IPS-NIHi11 (cell line): ENCODE measurements around the gene ITFG2.

Source experiments
- DNase-seq: peaks from one replicate; pipeline ENCODE4 v3.0.0; 2012; ENCODE audit warnings: mixed read lengths, low spot score

The ITFG2 gene

GRCh38 chr12:2795291-2796186 lies 16.9 kb upstream of the ITFG2 start:
- DNase-seq, result peak; percentile 94

DNA sequence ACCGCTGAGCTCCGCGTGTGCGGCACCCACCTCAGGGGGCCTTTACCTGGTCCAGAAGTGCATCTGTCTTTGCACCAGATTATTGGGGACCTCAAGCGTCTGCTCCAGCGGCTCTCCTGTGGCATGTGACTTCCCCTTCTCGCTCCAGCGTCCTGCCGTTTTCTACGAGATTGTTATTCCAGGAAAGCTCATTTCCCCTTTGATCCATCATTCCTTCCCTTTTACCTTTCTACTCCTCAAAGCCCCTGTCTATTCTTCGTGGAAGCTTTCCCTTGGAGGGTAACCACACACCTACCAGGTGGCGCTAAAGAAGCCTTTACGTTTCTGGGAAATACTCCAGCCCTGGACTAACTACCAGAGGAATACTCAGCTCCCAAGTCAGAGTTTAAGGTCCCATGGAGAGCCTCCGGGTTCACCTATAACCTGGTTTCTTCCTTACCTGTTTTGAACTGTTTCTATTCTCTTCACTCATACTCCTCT lies 16.2 kb upstream of the ITFG2 start:
- DNase-seq, result no peak

- no peak for DNase-seq
Measured at GRCh38 chr12:2797721-2798418, 14.6 kb upstream of the ITFG2 start.

DNA sequence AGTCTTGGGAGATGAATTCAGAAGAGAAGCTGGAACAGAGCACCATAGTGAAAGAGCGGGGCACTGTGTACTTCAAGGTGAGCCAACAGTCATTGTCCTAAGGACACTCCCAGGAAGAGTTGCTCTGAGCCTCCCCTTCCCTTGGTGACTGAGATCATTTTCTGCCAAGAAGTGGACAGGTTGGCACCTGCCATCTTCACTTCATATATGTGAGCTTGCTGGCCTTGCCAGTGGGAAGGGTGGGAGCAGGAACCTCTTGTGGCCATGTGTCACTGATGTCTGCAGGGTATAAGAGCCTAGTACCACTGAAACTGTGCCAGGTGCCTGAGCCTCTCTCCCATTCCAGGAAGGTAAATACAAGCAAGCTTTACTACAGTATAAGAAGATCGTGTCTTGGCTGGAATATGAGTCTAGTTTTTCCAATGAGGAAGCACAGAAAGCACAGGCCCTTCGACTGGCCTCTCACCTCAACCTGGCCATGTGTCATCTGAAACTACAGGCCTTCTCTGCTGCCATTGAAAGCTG lies 12.4 kb upstream of the ITFG2 start:
- DNase-seq, result no peak

- DNase-seq, result no peak
Measured at GRCh38 chr12:2801044-2801783, 11.3 kb upstream of the ITFG2 start.

- DNase-seq, result no peak
Measured at GRCh38 chr12:2803635-2804392, 8.7 kb upstream of the ITFG2 start.

DNA sequence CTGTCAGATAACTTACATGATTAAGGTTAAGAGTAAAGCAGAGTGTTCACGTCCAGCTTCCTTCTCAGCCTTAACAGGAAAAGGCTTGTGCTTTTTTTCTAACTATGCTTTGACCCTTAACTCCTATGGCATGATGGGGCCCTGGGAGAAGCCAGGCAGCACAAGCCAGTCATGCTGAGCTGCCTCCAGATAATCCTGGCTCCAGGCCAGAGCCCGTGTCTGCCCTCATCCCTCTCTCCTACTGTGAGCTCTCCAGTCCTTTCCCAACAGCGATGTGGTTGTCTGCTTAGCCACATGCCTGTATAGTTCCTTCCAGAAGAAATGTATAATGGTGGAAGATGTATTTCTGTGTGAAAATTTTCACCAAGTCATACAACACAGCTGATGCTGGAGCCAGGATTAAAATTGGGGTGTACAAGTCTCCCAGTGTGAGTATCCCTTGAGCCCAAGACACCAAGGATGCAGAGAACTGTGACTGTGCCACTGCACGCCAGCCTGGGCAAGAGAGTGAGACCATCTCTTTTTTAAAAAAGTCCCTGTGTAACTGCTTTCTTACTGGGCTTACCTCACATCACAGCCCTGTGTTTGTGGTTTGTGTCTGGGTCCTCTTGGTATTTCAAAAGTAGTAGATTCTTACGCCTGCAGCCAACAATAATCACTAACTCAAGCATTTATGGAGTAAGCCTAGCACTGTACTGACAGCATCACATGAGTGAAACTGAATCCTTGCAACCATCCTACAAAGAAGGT lies 7.9 kb upstream of the ITFG2 start:
- no peak for DNase-seq

GRCh38 chr12:2805143-2805520 lies 7.3 kb upstream of the ITFG2 start:
- no peak for DNase-seq

DNA sequence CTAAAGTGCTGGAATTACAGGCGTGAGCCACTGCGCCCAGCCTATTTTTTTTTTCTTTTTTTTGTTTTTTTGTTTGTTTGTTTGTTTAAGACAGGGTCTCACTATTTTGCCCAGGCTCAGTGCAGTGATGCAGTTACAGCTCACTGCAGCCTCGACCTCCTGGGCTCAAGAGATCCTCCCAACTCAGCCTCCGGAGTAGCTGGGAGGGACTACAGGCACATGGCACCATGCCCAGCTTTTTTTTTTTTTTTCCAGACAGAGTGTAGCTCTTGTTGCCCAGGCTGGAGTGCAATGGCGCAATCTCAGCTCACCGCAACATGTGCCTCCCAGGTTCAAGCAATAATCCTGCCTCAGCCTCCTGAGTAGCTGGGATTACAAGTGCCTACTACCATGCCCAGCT lies 5.8 kb upstream of the ITFG2 start:
- no peak for DNase-seq

DNA sequence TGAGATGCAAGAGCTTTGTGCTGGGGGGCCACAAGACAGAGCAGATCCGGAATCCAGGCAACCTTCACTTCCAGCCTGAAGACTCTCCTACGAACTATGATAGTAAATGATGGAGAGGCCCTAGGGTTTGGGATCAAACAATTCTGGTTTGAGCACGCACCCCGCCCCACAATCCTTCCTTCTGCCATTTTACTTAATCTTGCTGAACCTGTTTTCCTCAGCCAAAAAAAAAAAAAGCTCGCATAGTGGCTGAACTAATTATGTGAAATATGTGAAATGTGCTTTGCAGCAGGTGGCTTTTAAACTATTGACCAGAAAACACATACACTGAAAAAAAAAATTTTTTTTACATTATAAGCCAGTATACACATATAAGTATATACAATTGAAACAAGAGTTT lies 667 bp upstream of the ITFG2 start:
- DNase-seq, result no peak

DNA sequence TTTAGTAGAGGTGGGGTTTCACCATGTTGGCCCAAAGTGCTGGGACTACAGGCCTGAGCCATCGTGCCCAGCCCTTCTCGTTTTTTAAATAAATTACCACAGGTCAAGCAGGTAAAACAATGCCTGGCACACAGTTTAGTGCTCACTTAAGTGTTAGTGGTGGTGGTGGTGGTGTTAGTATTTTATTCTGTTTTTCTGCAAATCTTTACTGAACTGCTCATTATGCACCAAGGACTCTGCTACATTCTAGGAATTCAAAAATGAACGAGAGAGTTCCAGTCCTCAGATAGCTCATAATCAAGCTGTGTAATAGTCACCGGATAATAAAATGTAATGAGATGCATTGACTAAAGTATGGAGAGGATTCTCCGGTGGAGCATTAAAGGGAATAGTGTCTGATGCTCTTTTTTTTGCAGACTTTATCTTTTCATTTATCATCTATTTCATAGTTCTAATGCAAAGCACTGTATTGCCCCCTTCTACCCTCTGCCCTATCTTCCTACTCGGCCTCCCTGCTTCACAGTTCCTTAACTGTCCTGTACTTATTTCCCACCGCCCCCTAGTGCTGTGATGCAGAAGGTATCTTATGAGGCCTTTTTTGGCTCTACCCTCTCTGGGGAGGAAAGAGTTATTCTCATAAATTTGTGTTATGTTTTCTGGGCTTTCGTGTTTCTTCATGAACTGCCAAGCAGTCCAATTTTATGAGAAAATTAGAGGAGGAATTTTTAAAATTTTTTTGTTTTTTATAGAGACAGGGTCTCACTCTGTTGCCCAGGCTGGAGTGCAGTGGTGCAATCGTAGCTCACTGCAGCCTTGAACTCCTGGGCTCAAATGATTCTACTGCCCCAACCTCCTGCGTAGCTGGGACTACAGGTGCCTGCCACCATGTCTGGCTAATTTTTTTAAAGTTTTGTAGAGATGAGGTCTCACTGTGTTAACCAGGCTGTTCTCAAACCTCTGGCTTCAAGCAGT lies 1.0 kb downstream of the ITFG2 start:
- DNase-seq, result peak; percentile 68

DNA sequence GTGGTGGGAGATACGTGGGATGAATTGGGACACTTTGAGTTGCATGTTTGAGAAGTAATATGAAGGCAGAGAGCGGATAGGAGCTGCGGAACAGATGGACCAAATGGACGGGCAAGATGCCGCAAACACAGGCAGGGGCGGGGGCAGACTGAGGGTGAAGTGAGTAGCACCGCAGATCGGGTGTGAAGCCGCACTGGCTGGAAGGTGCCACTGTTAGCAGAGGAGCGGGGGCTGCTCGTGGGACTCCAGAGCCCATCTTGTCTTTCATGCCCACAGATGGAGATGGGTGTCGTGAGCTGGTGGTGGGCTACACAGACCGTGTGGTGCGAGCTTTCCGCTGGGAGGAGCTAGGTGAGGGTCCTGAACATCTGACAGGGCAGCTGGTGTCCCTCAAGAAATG lies 7.3 kb downstream of the ITFG2 start:
- no peak for DNase-seq

DNA sequence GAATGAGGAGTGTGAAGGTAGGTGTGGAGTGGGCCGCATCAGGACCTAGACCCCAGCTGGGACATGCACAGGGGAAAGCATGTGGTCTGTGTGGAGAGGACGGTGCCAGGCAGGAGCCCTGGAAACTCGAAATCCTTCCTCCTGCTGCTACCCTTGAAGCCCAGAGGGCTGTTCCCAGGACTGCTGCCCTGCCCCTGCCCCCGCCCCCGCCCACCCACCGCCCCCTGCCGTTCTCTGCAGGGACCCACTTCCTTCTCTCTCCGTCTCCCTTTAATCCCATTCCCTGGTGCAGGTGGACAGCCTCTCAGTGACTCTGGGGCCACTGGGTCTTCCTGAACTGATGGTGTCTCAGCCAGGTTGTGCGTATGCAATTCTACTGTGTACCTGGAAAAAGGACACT lies 8.0 kb downstream of the ITFG2 start:
- peak; percentile 34 for DNase-seq

DNA sequence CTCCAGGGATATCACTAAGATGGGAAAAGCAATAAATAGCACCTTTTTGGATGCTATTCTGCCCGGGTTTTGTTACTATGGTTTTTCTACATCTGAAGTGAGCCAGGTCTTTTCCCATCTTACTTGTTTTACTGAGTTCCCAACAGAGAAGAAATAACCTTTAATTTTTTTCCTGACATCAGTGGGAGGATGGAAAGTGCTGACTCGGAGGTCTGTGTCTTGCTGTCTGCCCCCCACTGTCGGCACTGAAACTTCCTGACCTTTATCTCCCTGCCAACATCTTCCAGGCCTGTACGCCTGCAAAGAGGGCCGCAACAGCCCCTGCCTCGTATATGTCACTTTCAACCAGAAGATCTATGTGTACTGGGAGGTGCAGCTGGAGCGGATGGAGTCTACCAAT lies 11.0 kb downstream of the ITFG2 start:
- DNase-seq, result no peak

GRCh38 chr12:2824541-2824940 lies 12.1 kb downstream of the ITFG2 start:
- no peak for DNase-seq

- no peak for DNase-seq
Measured at GRCh38 chr12:2825132-2825531, 12.7 kb downstream of the ITFG2 start.

DNA sequence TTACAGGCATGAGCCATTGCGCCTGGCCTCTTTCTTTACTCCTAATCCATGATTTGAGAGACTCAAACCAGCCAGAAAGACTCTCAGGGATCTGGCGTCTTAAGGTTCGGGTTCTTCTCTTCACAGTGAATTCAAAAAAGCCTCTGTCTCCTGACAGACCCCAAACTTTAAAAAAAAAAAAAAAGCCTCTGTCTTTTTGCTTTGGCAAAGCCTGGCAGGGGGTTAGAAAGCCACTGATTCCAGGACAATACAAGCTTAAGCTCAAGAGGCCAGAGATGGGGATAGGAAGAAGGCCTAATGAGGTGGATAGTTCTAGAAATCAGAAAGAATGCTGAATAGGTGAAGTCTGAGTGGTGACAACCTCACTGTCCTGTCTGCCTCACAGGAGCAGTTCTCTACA lies 13.6 kb downstream of the ITFG2 start:
- no peak for DNase-seq

- no peak for DNase-seq
Measured at GRCh38 chr12:2826721-2827515, 14.4 kb downstream of the ITFG2 start.

DNA sequence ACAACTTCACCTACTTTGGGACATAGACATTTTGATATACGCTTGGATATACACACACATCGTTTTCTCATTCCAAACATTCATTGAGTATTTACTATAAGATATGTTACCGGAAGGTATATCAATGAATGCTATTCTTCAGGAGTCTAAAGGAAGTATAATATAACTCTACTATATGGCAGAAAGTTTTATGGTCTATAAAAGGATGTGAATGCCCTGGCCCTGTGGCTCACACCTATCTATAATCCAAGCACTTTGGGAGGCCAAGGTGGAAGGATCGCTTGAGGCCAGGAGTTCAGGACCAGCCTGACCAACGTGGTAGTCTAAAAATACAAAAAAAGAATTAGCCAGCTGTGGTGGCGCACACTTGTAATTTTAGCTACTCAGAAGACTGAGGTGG lies 16.8 kb downstream of the ITFG2 start:
- DNase-seq, result no peak
